CD4-positive, alpha-beta T cell treated with Interferon alpha-2 for 1 hour (primary cell): ENCODE results near the gene NOD2.

Experiments used
- DNase-seq, 2 donors: peaks; one replicate each; pipeline ENCODE4 v3.0.0-alpha.2; 2020 to 2022

Gene NOD2

DNA sequence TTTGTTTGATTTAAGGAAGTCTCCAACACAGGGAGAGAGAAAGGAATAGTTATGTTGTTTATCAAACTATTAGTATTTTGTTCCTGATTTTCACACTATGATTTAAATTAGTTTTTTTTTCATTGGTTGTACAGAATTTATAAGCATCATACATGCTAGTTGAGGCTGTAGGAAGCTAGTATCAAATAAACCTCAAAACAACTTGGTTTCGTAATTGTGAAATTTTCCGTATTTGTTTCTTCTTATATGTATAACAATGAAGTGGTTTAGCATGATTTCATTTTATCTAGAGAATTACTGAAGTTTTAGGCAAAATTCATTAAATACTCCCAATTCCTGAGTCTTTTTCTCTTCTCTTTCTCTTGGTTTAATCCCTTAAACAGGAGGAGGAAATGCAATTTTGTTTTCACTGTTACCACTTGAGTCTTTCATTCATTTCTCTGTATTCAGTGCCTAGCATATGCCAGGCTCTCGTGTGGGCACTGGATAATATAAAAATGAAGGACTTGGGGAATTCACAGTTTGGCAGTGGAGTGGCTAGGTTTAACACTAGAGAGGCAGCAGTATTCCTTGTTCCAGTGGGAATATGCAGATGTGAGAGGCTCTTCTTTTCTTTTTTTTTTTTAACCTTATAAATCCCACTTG, 50.3 kb downstream of the NOD2 start:
- no peak for DNase-seq

GRCh38 chr16:50744881-50745280, 51.5 kb downstream of the NOD2 start:
- peak in 1 of 2 donors; percentile 29 for DNase-seq

GRCh38 chr16:50745940-50746339, 52.5 kb downstream of the NOD2 start:
- peak in 1 of 2 donors; percentile 21 for DNase-seq

GRCh38 chr16:50747207-50747956, 54.0 kb downstream of the NOD2 start:
- DNase-seq, result peak; percentile 39 to 78

GRCh38 chr16:50751528-50751927, 58.1 kb downstream of the NOD2 start:
- DNase-seq, result no peak

- DNase-seq, result peak in 1 of 2 donors; percentile 33
Observed at GRCh38 chr16:50752471-50753235, 59.2 kb downstream of the NOD2 start.

DNA sequence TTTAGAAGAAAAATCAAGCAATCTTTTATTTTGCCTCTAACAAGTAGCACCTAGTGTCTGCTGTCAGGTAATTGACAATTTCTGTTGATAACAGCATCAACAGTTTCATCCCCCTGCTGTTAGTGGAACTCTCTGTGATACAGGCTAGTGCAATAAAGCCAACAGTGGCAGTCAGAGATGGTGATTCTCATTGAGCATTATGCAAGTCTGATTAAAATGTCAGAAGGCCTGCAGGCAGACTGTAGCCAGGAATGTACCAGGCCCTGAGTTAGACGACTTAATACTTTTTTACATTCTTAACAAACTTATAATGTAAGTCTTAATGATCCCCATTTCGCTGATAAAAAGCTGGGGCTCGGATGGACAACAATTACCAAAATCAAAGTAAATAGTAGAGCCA, 63.1 kb downstream of the NOD2 start:
- no peak for DNase-seq

- no peak for DNase-seq
Observed at GRCh38 chr16:50761267-50761666, 67.9 kb downstream of the NOD2 start.

- DNase-seq, result no peak
Observed at GRCh38 chr16:50762241-50762640, 68.8 kb downstream of the NOD2 start.

- no peak for DNase-seq
Observed at GRCh38 chr16:50763211-50763610, 69.8 kb downstream of the NOD2 start.

DNA sequence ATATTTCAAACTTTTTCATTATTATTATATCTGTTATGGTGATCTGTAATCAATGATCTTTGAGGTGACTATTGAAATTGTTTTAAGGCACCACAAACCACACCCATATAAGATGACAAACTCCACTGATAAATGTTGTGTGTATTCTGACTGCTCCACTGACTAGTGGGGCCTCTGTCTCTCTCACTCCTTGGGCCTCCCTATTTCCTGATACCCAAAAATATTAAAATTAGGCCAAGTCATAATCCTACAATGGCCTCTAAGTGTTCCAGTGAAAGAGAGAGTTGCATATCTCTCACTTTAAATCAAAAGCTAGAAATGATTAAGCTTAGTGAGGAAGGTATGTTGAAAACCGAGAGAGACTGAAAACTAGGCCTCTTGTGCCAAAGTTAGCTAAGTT, 71.9 kb downstream of the NOD2 start:
- no peak for DNase-seq

GRCh38 chr16:50765861-50766260, 72.5 kb downstream of the NOD2 start:
- no peak for DNase-seq

GRCh38 chr16:50767197-50767596, 73.8 kb downstream of the NOD2 start:
- peak in 1 of 2 donors; percentile 27 for DNase-seq

- no peak for DNase-seq
Observed at GRCh38 chr16:50771366-50771765, 78.0 kb downstream of the NOD2 start.

DNA sequence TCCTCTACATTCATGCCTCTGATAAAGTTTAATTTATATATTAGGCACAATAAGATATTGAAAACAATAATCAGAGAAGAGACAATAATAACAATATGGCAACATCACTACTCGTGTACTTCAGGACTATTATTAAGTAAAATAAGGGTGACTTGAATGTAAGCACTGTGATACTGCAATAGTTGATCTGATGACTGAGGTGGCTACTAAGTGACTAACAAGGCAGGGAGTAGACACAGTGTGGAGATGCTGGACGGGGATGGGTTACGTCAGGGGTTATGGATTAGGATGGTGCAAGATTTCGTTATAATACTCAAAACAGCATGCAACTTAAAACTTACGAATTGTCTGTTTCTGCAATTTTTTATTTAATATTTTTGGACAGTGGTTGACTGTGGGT, 81.0 kb downstream of the NOD2 start:
- DNase-seq, result no peak

- no peak for DNase-seq
Observed at GRCh38 chr16:50774960-50775359, 81.6 kb downstream of the NOD2 start.

- DNase-seq, result no peak
Observed at GRCh38 chr16:50776037-50776436, 82.6 kb downstream of the NOD2 start.

DNA sequence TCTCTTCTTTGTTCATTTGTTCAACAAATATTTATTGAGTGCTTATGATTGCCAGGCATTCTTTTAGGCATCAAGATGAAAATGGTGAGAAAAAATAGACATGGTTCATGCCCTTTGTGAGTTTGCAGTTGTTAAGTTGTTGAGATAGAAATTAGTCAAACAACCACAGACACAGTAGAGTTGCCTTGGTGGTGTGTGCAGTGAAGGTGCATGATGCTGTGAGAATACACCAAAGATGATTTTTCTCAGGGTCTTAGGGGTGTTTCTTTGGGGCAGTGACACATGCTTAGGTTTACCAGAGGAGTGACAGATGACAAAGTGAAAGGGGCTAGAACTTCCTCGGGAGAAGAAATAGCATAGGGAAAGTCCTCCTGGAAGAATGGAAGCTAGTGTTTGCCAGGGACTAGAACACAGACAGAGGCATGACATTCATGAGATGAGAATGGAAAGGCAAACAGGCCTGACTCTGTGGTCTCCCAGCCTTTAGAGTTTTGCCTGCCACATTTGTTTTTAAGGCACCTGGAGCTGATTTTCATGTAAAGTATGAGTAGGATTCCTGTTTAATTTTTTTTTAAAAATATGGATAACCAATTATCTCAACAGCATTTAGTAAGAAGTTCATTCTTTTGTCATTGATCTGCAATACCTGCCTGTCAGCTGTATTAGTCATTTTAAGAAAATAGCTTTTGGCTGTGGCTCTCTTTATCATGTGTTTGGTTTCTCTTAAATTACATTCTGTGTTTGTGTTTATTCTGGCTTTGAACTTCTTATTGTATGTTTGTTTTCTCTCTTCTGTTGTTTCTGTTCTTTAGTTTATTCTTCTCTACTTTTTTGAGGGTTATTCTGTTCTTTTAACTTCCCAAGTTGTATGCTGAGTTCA, 85.1 kb downstream of the NOD2 start:
- DNase-seq, result no peak

GRCh38 chr16:50781043-50781442, 87.6 kb downstream of the NOD2 start:
- DNase-seq, result peak in 1 of 2 donors; percentile 51

- peak in 1 of 2 donors; percentile 17 for DNase-seq
Observed at GRCh38 chr16:50781518-50781917, 88.1 kb downstream of the NOD2 start.
